HG03039 (cell line): Measurements from ENCODE around the gene DOCK3.
"Not testable (repeated sequence)": the region's sequence is repeated elsewhere in the genome, so short reads cannot be mapped to it uniquely, and the experiment has no call there.

Source experiments
- ATAC-seq: cut with Tn5 transposase; IDR thresholded peaks from one replicate; pipeline ENCODE4 v1.9.1; 2021; ENCODE audit warnings: mild to moderate bottlenecking, moderate library complexity; ENCODE audit not compliant: unreplicated experiment

DOCK3 gene

DNA sequence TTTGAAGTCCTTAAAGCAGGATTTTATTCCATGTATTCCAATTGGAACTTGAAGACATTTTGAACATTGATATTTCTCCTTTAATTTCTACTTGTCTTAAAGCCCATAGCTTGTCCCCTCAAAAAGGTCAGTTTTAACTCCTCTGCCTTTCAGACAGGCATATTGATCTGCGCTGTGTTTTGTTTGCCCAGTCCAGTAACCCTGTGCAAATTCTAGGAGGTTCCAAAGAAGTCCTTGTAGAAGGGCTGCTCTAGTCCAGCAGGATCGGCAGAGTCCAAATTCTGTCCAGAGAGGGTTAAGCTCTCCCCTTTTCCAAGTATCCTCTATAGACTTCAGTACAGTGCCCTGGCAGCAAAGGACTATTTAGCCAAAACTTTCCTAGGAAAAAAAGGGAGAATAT is 604.7 kb downstream of the DOCK3 start:
- ATAC-seq, result no peak

- ATAC-seq, result no peak
These were observed 605.4 kb downstream of the DOCK3 start for GRCh38 chr3:51280176-51280575.

- no peak for ATAC-seq
These were observed 608.2 kb downstream of the DOCK3 start for GRCh38 chr3:51282931-51283330.

GRCh38 chr3:51283421-51283820 is 608.7 kb downstream of the DOCK3 start:
- ATAC-seq, result no peak

- ATAC-seq, result peak; percentile 56
These were observed 620.9 kb downstream of the DOCK3 start for GRCh38 chr3:51295625-51296024.

GRCh38 chr3:51297333-51297732 is 622.6 kb downstream of the DOCK3 start:
- ATAC-seq, result no peak

DNA sequence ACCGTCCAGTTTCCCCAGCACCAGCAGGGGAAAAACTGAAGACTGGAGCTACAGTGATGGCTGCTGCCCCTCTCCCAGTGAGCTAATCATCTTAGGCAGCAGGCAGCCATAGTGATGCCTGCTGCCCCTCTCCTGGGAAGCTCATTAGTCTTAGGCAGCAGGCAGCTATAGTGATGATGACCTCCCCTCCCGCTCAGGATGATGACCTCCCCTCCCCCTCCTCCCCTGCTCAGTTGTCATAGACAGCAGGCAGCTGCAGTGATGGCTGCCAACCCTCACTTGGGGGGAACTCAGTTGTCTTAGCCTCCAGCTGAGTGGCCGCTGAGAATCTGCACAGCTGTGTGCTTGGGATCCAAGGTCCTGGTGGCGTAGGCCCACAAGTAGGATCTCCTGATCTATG is 629.5 kb downstream of the DOCK3 start:
- ATAC-seq, result no peak

DNA sequence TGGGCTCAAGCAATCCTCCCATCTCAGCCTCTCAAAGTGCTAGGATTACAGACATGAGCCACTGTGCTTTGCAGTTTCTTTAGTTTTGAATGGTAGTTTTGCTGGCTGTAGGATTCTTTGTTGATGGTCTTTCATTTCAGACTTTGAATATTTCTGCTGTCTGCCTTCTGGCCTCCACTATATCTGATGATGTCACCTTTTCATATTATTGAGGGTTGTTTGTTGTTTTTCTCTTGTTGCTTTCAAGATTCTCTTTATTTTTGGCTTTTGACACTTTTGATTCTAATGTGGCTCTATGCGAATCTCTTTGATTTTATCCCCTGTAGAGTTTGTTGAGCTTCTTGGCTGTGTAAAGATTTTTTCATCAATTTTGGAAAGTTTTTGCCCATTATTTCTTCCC is 631.4 kb downstream of the DOCK3 start:
- no peak for ATAC-seq

DNA sequence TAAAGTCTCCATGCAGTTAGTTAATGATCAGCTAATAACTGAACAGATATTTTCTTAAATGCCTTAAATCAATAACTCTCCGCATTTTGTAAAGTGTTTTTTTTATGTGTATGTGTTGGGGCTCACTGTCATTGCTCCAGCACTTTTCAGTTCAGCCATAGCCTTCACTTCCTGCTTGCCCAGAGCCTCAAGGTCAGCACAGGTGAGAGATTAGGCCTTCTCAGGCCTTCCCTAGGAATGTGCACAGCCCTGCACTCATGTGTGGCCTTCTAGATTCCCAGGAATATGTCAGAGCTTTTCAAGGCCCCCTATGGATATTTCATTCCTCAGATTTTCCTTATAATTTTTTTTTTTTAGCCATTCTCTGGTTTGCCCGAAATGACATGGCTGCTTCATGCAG is 632.7 kb downstream of the DOCK3 start:
- ATAC-seq, result no peak

GRCh38 chr3:51307945-51308607 is 633.3 kb downstream of the DOCK3 start:
- ATAC-seq, result not testable (repeated sequence)

GRCh38 chr3:51311055-51311454 is 636.3 kb downstream of the DOCK3 start:
- no peak for ATAC-seq

GRCh38 chr3:51328206-51328605 is 653.5 kb downstream of the DOCK3 start:
- ATAC-seq, result no peak

DNA sequence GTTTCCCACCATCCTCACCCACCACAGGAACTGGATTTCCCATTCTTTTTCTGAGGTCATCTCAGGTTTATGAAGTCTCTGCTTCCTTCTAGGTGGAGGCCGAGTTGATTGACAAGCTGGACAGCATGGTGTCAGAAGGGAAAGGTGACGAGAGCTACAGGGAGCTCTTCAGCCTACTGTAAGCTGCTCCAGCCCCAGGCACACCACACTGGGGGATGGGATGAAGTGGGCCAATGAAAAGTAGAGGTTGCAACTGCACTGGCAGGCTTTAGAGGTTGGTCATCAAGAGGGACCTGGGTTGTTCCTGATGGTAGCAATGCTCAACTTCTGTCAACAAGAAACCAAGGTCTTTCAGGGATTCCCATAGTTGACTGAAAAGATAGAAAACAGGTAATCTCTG is 655.3 kb downstream of the DOCK3 start:
- ATAC-seq, result no peak

DNA sequence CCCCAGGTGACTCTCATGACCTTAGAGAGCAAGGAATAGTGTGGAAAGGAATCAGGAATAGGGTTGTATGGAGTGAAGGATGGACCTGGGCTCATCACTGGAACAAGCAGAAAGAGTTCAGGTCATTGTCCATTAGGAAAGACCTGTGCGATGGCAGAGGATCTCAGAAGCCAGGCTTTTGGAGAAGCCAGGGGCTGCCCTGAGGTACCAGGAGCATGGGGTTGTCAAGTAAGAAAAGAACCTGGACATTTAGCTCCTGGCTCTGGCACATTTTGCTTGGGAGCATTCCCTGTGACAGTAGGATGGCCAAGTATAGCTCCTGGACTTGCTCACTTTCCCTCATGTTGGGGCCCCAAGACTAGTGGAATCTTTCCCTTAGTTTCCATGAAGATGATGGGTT is 657.4 kb downstream of the DOCK3 start:
- ATAC-seq, result no peak

- no peak for ATAC-seq
These were observed 658.3 kb downstream of the DOCK3 start for GRCh38 chr3:51333021-51333420.

DNA sequence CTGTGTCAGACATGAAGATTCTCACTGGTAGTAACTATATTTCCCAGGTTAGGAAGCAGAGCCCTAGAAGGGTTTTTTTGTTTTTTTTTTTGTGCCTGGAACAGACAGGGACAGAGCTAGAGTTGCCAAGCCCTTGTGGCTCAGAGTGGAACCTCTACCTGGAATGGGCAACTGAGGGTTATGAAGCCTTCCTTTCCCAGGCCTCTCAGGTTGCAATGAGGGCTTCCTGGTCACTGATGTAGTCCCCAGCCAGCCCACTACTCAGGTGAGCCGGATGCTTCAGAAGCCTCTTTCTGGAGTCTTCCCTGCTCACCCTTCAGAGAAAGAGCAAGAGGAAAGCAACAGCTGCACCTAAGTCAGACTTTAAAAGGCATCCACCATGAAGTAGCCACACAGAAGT is 661.5 kb downstream of the DOCK3 start:
- ATAC-seq, result no peak

GRCh38 chr3:51337666-51338065 is 662.9 kb downstream of the DOCK3 start:
- no peak for ATAC-seq

- no peak for ATAC-seq
These were observed 663.9 kb downstream of the DOCK3 start for GRCh38 chr3:51338632-51339031.

GRCh38 chr3:51340013-51340829 is 665.5 kb downstream of the DOCK3 start:
- no peak for ATAC-seq

DNA sequence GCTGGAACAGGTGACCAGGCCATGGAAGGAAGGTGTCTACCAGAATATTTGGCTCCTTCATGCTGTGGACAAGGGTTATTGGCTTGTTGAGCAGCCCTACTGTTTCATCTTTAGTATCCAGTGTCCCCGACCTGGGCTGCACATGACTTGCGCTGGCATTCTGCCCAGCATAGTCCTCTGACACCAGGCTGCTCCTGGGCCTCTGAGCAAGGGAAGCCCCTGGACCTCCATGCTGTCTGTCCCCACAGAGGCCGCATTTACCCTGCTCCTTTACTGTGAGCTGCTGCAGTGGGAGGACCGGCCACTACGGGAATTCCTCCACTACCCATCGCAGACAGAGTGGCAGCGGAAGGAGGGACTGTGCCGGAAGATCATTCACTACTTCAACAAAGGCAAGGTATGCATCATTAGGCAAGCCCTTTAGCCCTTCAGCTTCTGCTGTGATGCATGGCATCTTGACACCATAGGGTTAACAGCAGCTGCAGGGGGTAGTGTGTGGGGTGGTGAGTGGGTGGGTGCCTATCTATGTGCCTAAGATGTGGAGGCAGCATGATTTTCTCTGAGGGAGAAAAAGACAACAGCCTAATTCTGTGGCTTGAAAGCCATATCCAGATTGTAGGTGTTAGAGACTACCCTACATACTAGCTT is 666.4 kb downstream of the DOCK3 start:
- no peak for ATAC-seq

DNA sequence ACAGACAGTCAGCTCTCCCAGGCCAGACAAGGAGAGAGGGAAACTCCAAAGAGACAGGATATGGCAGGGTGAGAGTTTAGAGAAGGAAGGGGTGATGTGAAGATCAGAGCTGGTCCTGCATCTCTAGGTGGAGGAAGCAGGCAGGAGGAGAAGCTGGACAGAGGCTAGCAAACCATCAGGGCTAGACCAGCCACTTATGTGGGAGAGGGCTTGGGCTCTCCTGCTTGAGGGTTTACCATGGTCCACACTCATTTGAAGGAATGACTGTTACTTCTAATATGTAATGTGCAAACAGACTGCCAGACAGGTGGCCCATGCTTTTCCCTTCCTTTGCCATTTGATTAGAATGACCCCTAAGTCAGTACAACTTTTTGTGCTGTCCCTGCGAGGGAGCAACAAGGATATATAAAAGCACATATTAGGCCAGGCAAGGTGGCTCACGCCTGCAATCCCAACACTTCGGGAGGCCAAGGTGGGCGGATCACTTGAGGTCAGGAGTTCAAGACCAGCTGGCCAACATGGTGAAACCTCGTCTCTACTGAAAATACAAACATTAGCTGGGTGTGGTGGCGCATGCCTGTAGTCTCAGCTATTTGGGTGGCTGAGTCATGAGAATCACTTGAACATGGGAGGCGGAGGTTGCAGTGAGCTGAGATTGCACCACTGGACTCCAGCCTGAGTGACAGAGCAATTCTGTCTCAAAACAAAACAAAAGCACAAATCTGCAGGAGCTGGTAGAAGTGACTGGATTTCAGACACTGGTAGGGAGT is 669.4 kb downstream of the DOCK3 start:
- no peak for ATAC-seq
